Endothelial cell of hepatic sinusoid (primary cell): Measurements from ENCODE around the gene RPS6KA2.
"Not testable (repeated sequence)": the region's sequence is repeated elsewhere in the genome, so short reads cannot be mapped to it uniquely, and the experiment has no call there.

Experiments used
- in situ Hi-C: cut with HindIII; loops from 2 replicates; pipeline ENCODE4 v1.10.0; 2017; ENCODE audit warnings: low sequenced_read_pairs

Gene RPS6KA2

GRCh38 chr6:166415306-166415705, 211.7 kb downstream of the RPS6KA2 start:
- in situ Hi-C loops = no loop called here

DNA sequence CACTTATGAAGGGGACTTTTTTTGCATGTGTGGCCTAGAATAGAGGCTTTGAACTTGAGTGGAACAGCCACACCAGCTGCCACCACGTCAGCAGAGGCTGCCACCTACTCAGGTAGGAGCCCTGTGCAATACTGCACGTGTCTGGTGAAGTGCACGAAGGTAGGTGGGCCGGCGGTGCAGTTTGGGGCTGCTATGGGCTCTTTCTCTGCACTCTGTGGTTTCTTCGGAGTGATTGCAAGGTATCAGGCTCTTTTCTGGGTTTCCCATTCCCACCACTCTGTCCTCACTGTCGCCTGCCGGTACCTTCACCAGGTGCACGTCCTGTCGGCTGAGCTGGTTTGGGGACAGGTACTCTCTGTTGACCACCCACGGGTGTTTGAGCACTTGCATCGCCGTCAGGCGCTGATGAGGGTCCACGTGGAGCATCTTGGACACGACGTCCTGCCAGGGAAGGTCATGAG, 213.5 kb downstream of the RPS6KA2 start:
- in situ Hi-C loops = no loop called here

DNA sequence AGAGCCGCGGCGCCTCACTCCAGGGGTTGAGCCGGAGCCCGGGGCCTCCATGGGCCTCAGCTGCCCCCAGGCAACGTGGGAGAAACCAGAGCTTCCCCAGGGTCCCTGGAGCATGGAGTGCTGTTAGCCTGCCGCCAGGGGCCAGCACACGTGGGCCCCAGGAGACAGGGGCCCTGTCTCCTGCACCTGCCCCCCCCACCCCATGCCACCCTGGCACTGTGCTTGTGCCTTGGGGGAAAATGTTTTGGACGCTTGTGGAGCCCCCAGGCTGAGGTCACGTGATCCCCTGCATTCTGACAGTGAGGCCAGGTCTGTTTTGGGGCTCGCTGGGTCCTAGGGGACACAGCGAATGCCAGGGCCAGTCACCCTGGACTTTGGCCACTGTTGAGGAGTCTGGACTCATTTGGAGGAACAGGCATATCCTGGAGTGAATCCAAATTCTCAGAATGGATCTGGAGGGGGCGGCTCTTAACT, 214.1 kb downstream of the RPS6KA2 start:
- in situ Hi-C loops = no loop called here

DNA sequence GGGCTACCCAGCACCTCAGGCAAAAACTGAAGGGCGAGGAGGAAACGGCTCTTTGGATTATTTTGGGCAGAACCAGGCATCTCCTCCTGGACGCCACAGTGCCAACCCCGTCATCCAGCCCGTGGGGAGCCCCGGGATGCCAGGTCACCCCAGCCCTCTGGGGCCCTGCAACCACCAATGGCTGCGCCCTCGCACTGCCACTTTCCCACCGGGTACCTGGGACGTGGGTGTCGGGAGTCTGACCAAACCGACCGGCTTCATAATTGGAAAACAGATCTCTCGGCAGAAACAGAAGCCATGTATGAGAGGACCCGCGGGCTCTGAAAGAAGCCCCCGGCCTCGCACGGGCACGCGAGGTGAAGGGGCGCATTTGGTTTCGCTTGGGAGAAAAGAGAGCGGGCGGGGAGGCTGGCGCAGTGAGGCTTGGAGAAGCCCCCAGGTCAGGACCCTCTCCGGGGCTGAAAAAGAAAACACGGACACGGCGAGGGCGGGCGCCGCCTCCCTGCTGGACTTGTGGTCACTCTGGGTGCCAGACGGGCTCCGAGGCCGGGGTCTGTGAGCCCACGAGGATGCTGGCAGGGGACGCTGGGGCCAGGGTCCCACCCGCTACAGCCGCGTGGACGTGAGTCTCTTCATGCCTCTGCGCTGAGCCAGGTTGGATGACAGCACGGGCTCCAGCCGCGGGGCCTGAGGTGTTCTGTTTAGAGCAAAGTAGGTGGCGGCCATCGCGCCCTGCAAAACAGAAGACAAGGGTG, 214.7 kb downstream of the RPS6KA2 start:
- in situ Hi-C loops = no loop called here

DNA sequence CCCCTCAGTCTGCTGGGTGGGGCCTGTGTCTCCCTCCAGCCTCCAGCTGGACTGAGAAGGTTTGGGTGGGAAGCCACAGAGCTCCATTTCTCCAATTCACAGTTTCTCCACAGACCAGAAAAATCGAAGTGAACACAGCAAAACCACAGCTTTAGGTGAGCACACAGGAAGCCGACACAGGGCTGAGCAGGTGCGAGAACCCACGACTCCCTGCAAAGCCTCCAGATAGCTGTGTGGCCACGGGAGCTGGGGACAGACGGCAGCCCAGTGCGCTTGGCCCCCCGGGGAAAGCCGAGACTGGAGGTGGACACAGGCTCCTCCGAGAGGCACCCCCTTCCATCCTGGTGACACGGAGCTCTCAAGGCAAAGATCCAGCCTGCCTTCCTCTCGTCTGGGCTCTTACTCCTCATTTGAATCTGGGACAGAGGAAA, 215.3 kb downstream of the RPS6KA2 start:
- in situ Hi-C loops = no loop called here

GRCh38 chr6:166411271-166411670, 215.8 kb downstream of the RPS6KA2 start:
- in situ Hi-C loops = no loop called here

DNA sequence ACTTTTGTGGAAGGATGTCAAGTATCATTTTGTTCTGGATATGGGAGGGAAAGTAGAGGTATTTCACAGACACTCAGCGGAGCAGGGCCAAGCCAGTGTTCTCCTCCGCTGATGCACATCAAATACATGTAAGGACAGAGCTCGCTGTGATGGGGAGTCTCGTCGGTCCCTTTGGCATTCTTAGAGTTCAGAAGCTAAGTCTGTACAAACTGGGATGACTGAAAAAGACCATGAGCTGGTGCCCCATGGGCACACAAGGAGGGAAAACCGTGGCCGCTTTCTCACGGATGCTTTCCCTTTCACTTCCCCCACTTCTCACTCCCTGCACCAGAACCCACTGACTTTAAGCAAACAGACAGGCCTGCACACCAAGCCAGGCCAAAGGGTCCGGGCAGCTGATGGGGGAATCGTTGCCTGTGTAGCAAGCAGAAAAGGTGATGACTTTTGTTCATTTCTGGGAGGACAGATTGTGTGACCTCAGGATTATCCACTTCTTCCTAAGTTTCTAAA, 216.6 kb downstream of the RPS6KA2 start:
- in situ Hi-C loops = no loop called here

- in situ Hi-C loops = no loop called here
These were observed 217.9 kb downstream of the RPS6KA2 start for GRCh38 chr6:166408936-166409755.

DNA sequence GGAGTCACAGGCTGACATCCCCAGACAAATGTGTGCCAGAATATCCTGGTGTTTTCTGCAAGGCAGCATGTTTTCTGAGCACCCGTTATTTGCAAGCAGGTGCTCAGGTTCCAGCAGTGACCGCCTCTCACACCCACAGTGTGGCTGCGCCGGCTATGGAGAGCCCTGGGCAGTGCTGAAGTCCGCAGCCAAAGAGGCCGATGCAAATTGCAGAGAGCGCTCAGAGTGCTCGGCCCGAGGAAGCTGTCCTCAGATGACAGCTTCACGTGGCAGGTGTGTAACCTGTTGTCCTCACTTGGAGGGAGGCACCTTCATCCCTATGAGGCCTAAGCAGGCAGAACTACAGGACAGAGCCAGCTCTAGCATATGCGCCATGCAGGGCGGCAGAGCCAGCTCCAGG, 220.9 kb downstream of the RPS6KA2 start:
- in situ Hi-C loops = no loop called here

- in situ Hi-C loops = no loop called here
These were observed 221.7 kb downstream of the RPS6KA2 start for GRCh38 chr6:166405386-166405785.

DNA sequence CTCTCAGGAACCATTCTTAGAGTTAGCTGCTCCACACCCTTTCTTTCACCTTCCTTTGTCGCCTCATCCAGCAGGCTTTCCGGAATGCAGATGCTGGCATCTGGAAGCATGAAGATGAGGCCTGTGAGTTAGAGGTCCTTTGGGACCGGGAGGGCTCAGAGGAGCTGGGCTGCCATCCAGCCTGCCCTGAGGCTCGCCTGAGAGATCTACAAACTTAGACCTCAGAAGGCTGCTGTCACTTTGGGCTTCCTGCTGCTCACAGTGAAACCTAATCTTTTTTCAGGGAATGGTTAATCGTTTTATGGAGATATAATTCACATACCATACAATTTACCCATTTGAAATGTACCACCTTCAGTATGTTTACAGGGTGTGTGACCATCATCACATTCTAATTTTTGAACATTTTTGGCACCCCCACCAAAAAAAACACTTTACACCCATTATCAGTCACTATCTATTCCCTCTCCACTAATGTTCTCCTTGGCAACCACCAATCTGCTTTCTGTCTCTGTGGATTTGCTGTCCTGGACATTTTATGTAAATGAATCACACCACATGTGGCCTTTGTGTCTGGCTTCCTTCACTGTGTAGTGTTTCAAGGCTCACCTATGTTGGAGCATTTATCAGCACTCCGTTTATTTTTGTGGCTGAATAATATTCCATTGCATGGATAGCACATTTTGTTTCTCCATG, 224.3 kb downstream of the RPS6KA2 start:
- in situ Hi-C loops = no loop called here

DNA sequence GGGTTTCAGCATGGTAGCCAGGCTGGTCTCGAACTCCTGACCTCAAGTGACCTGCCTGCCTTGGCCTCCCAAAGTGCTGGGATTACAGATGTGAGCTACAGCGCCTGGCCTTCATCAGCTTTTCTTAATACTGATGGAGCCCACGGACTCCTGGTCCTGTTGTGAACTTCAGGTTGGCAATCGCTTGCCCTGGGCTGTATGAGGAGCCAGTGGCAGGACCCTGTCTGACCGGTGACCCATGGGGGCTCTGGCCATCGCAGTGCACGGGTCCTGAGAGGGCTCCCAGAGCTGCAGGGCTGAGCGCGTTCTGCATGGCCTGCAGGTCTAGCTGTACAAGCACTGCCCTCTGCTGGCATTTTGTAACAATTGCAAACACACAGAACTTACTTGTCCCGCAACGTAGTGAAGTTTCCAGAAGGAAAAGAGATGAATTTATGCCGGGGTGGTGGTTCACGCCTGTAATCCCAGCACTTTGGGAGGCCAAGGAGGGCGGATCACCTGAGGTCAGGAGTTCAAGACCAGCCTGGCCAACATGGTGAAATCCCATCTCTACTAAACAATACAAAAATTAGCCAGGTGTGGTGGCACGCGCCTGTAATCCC, 226.3 kb downstream of the RPS6KA2 start:
- in situ Hi-C loops = not testable (repeated sequence)

DNA sequence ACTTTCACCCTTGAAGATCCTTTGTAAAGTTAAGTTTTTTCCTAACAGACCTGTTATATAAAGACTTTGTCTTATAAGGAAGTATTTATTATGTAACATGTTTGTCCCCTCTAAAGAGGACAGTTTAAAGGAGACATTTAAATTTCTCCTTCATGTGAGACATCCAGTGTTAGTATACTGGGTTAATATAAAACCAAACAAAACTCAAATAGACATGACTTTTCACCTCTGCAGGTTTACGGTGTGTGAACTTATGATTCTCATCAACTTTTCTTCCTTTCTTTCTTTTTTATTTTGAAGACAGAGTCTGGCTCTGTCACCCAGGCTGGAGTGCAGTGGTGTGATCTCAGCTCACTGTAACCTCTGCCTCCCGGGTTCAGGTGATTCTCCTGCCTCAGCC, 226.9 kb downstream of the RPS6KA2 start:
- in situ Hi-C loops = no loop called here

DNA sequence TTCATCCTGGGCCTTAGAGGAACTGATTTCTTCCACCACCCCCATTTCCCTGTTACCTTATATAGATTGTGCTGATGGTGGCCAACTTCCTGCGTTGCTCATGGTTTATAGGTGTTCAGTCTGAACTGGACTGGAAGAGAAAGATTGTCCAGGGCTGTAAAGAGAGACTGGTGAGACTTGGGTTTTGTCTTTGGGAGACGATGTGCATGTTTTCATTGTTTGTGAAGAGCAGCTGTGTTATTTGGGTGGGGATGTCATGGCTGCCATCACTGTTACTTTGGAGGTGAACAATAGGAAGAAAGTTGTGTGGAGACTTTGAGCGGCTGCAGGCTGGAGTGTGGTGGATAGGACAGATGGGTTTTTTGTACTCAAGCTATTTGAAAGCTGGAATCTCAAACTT, 228.7 kb downstream of the RPS6KA2 start:
- in situ Hi-C loops = no loop called here

DNA sequence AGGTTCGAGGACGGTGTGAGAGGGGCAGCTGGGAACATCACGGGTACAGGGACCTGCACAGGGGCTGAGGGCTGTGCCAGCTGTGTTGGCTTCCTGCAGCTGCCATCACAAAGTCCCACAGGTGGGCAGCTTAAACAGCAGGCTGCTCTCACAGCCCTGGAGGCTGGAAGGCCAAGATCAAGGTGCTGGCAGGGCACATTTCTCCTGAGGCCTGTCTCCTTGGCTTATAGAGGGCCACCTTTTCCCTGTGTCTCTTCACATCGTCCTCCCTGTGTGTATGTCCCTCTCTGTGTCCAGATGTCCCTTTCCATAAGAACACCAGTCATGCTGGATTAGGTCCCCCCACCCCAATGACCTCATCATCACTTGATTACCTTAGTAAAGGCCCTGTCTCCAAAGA, 229.2 kb downstream of the RPS6KA2 start:
- in situ Hi-C loops = no loop called here

- in situ Hi-C loops = no loop called here
These were observed 231.3 kb downstream of the RPS6KA2 start for GRCh38 chr6:166395778-166396177.

DNA sequence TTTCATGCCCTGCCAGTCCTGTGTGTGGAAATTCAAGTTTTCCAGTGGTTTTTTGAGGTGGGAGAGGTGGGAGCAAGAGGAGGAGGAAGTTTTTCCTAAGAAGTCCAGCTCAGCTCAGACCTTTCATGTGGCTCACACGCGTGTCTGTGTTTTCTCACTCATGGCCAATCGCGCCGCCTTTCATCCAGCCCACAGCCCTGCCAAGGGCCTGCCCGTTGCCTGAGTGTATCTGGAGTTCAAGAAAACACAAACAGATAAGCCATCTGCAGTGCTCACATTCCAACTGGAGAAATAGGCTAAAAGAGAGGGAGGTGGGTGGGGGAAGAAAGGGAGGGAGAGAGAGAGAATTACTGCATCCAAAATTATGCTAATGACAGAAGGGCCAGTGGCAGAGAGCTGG, 231.7 kb downstream of the RPS6KA2 start:
- in situ Hi-C loops = no loop called here

DNA sequence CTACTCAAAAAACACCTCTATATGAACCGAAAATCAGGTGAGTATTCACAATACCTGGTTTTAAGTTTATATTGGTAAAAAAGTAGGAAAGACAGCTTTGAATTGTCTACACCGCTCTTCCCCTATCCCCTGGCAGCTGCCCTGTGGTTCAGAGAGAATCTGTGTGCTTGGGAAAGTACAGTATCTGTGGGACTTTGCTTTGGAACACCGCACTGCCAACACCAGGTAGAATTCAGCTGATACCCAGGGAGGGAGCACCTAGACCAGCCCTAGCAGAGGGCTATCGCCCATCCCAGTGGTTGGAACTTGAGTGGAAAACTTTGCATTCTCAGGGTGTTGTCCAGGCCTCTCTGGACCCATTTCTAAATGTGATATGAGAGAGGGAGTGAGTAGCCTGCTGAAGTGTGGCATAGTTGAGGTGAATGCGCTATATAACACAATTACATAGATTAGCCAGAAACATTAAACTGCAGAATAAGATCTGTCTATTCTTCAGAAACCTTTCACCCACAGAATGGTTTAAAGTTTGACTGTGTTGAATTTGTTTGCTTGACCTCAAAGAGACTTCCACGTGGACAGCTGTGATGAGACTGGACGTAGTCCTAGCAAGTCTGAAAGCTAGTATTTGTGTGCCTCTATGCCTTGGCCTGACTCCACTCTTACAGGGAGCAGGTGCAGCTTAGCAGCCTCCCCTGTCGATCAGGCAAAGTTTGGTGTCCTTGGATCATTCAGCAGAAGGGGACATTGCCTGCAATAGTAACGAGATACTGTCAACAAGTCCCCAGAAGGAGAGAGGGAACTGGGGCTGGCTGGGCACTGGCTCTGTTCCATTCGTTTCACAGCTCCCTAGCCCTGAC, 232.8 kb downstream of the RPS6KA2 start:
- in situ Hi-C loops = no loop called here

- in situ Hi-C loops = no loop called here
These were observed 233.6 kb downstream of the RPS6KA2 start for GRCh38 chr6:166393535-166393823.
